ENCODE data around the gene COG5. TPM values are rescaled to one million over a fixed set of nuclear protein-coding genes. Genes with fewer than 3 reads are reported as not detected.

The COG5 gene
- total RNA-seq, 1 experiment from 2014 or later, result 23.6 TPM

DNA sequence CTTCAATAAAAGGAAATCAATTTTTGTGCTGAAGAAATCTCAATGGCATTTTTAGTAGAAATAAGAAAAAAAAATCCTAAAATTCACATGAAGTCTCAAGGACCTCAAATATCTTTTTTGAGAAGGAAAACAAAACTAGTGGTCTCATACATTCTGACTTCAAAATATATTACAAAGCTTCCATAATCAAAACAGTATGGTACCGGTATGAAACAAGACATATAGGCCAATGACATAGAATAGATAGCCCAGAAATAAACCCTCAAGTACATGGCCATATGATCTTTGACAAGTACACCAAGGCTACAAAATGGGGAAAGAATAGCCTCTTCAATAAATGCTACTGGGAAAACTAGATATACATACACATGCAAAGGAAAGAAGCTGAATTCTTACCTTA, 225.6 kb downstream of the COG5 start:
- intact Hi-C loops (cut with micrococcal nuclease; ENCODE audit: unreplicated experiment), result no loop called here
- H3K27ac Mint-ChIP-seq (ENCODE audit: unreplicated experiment), result no peak overlapping the region
- no peaks in the 10 kb centered on the region for H3K36me3 Mint-ChIP-seq (ENCODE audit: insufficient read depth, unreplicated experiment)
- BruUV-seq (replicated peaks), result no TSS peak
- DNase-seq, result no peak
- CTCF ChIA-PET, result no interaction called here
- H3K27me3 Mint-ChIP-seq (ENCODE audit: unreplicated experiment), result no peaks in the 10 kb centered on the region
- H3K4me1 Mint-ChIP-seq (ENCODE audit: low read depth, unreplicated experiment), result no peaks in the 10 kb centered on the region
- TF ChIP-seq, protein P1, sequence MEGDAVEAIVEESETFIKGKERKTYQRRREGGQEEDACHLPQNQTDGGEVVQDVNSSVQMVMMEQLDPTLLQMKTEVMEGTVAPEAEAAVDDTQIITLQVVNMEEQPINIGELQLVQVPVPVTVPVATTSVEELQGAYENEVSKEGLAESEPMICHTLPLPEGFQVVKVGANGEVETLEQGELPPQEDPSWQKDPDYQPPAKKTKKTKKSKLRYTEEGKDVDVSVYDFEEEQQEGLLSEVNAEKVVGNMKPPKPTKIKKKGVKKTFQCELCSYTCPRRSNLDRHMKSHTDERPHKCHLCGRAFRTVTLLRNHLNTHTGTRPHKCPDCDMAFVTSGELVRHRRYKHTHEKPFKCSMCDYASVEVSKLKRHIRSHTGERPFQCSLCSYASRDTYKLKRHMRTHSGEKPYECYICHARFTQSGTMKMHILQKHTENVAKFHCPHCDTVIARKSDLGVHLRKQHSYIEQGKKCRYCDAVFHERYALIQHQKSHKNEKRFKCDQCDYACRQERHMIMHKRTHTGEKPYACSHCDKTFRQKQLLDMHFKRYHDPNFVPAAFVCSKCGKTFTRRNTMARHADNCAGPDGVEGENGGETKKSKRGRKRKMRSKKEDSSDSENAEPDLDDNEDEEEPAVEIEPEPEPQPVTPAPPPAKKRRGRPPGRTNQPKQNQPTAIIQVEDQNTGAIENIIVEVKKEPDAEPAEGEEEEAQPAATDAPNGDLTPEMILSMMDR (IDR thresholded peaks at IDR 0.05; ENCODE audit: unreplicated experiment), result no peak
- no peaks in the 10 kb centered on the region for H3K9me3 Mint-ChIP-seq (ENCODE audit: low read depth, unreplicated experiment)
- no peak overlapping the region for H3K4me3 Mint-ChIP-seq (ENCODE audit: low read depth, unreplicated experiment)

DNA sequence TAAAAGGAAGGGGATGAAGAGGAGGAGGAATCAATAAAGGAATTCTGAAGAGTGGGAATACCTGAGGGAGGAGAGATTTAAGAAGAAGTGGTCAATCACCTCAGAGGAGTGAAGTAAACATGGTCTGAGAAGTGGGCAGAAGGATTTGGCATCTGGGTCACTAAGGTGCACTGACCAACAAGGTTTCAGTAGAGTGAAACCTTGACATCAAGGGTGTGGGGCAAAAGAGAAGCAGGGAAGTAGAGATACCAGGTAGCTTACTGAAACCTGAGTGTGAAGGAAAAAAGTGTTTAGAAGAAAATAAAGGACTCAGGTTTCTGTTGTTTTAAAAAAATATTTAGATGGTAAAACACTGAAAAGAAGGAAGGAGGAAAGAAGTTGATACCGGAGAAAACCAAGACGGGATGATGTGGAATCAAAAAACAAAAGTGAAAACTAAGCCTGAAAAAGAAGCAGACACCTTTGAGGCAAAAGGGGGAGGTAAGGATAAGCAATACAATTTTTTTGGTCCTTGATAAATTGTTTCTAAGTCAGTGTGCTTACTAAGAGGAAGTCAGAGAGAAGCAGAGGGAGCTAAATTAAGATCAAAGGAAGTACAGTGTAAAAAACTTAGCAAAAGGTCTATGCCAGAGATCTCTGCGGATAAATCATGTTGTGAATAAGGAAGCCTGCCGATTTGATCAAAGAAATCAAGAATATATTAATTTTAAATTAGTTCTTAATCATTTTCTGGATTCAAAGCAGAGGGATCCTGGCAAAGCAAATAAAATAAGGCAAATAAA, 231.0 kb downstream of the COG5 start:
- no peaks in the 10 kb centered on the region for H3K9me3 Mint-ChIP-seq (ENCODE audit: low read depth, unreplicated experiment)
- CTCF ChIA-PET, result interaction anchor here (0.7 kb wide), 1 partner anchor 450 kb away, joined by 3 read pairs; no protein-coding TSS in a partner anchor
- intact Hi-C loops (cut with micrococcal nuclease; ENCODE audit: unreplicated experiment), result no loop called here
- H3K27me3 Mint-ChIP-seq (ENCODE audit: unreplicated experiment), result no peaks in the 10 kb centered on the region
- H3K27ac Mint-ChIP-seq (ENCODE audit: unreplicated experiment), result no peak overlapping the region
- no peaks in the 10 kb centered on the region for H3K36me3 Mint-ChIP-seq (ENCODE audit: insufficient read depth, unreplicated experiment)
- TF ChIP-seq, protein P1 (IDR thresholded peaks at IDR 0.05; ENCODE audit: unreplicated experiment), result no peak
- no peak for DNase-seq
- BruUV-seq (replicated peaks), result no TSS peak
- H3K4me1 Mint-ChIP-seq (ENCODE audit: low read depth, unreplicated experiment), result no peaks in the 10 kb centered on the region
- no peak overlapping the region for H3K4me3 Mint-ChIP-seq (ENCODE audit: low read depth, unreplicated experiment)

DNA sequence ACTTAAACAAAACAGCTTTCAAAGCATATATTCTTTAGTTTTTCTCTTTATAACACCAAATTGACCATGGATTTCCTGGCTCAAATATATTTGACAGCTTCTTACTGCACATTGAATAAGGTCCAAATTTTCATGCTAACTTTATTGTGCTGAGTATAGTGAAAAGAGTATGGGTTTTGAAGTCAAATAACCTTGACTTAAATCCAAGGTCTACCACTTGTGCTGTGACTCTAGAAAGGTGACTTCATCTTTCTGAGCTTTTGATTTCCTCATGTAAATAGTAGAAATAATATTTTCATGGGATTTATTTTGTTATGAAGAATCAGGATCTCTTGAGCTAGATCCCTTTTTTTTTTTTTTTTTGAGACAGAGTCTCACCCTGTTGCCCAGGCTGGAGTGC, 233.2 kb downstream of the COG5 start:
- TF ChIP-seq, protein P1 (IDR thresholded peaks at IDR 0.05; ENCODE audit: unreplicated experiment), result no peak
- no peaks in the 10 kb centered on the region for H3K4me1 Mint-ChIP-seq (ENCODE audit: low read depth, unreplicated experiment)
- no peak overlapping the region for H3K27ac Mint-ChIP-seq (ENCODE audit: unreplicated experiment)
- intact Hi-C loops (cut with micrococcal nuclease; ENCODE audit: unreplicated experiment), result no loop called here
- no TSS peak for BruUV-seq (replicated peaks)
- no peak overlapping the region for H3K4me3 Mint-ChIP-seq (ENCODE audit: low read depth, unreplicated experiment)
- CTCF ChIA-PET, result interaction anchor here (0.6 kb wide), 1 partner anchor 40 kb away, joined by 4 read pairs; no protein-coding TSS in a partner anchor
- H3K9me3 Mint-ChIP-seq (ENCODE audit: low read depth, unreplicated experiment), result no peaks in the 10 kb centered on the region
- H3K36me3 Mint-ChIP-seq (ENCODE audit: insufficient read depth, unreplicated experiment), result no peaks in the 10 kb centered on the region
- no peak for DNase-seq
- H3K27me3 Mint-ChIP-seq (ENCODE audit: unreplicated experiment), result no peaks in the 10 kb centered on the region

DNA sequence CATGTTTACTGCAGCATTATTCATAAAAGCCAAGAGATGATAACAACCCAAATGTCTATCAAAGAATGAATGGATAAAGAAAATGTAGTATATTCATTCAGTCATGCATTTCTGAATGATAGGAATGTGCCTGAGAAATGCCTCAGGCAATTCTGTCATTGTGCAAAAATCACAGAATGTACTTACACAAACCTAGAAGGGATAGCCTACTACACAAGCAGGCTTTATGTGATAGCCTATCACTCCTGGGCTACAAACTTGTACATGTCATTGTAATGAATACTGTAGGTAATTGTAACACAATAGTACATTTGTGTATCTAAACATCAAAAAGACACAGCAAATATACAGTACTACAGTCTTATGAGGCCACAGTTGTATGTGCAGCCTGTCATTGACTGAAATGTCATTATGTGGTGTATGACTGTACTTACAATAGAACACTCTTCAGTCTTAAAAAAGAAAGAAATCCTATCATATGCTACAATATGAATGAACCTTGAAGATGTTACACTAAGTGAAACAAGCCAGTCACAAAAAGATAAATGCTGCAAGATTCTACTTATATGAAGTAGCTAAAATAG, 235.6 kb downstream of the COG5 start:
- no peaks in the 10 kb centered on the region for H3K36me3 Mint-ChIP-seq (ENCODE audit: insufficient read depth, unreplicated experiment)
- no peaks in the 10 kb centered on the region for H3K27me3 Mint-ChIP-seq (ENCODE audit: unreplicated experiment)
- no peak for DNase-seq
- no peaks in the 10 kb centered on the region for H3K4me1 Mint-ChIP-seq (ENCODE audit: low read depth, unreplicated experiment)
- no TSS peak for BruUV-seq (replicated peaks)
- H3K27ac Mint-ChIP-seq (ENCODE audit: unreplicated experiment), result no peak overlapping the region
- H3K4me3 Mint-ChIP-seq (ENCODE audit: low read depth, unreplicated experiment), result no peak overlapping the region
- H3K9me3 Mint-ChIP-seq (ENCODE audit: low read depth, unreplicated experiment), result no peaks in the 10 kb centered on the region
- CTCF ChIA-PET, result no interaction called here
- intact Hi-C loops (cut with micrococcal nuclease; ENCODE audit: unreplicated experiment), result no loop called here
- TF ChIP-seq, protein P1 (IDR thresholded peaks at IDR 0.05; ENCODE audit: unreplicated experiment), result no peak

Measured in Calu3 (cell line).